Cardiac fibroblast (primary cell): ENCODE data around the gene CPN2.

Experiments used
- DNase-seq, 2 donors: peaks; one replicate each; pipeline versions ENCODE4 v3.0.0 to v3.0.0-alpha.2; 2010; ENCODE audit warnings: low read depth in 2 of 2
- H3K4me3 ChIP-seq, 2 donors: replicated peaks in 1 of 2; 1 replicate in 1 of 2; 2 replicates in 1 of 2; pipeline ENCODE4 v1.5.1; 2011; ENCODE audit warnings: low read depth in 2 of 2, low read length in 2 of 2, mild to moderate bottlenecking in 2 of 2, moderate library complexity in 1 of 2
- CTCF ChIP-seq: IDR thresholded peaks from one replicate; pipeline ENCODE4 v1.5.1; 2011; ENCODE audit warnings: low read depth, mild to moderate bottlenecking, low read length, inconsistent platforms

Gene CPN2

GRCh38 chr3:194395778-194396538 lies 44.8 kb upstream of the CPN2 start:
- no peak for DNase-seq
- no peak overlapping the region for H3K4me3 ChIP-seq

GRCh38 chr3:194395212-194395611 lies 44.1 kb upstream of the CPN2 start:
- no peak for DNase-seq
- H3K4me3 ChIP-seq: no peak overlapping the region
- no peak for TF ChIP-seq CTCF

More at GRCh38 chr3:194395778-194396538, 44.8 kb upstream of the CPN2 start:
- no peak for TF ChIP-seq CTCF

- no peak for TF ChIP-seq CTCF
- DNase-seq: no peak
- H3K4me3 ChIP-seq: no peak overlapping the region
Observed at GRCh38 chr3:194392576-194392975, 41.4 kb upstream of the CPN2 start.

GRCh38 chr3:194390835-194391234 lies 39.7 kb upstream of the CPN2 start:
- no peak overlapping the region for H3K4me3 ChIP-seq
- no peak for DNase-seq
- TF ChIP-seq CTCF: no peak

- no peak for TF ChIP-seq CTCF
- no peak for DNase-seq
Observed at GRCh38 chr3:194389269-194389668, 38.1 kb upstream of the CPN2 start.

GRCh38 chr3:194387926-194388418 lies 36.8 kb upstream of the CPN2 start:
- no peak for TF ChIP-seq CTCF
- no peak overlapping the region for H3K4me3 ChIP-seq
- DNase-seq: no peak

More at GRCh38 chr3:194389269-194389668, 38.1 kb upstream of the CPN2 start:
- H3K4me3 ChIP-seq: no peak overlapping the region

GRCh38 chr3:194387276-194387675 lies 36.1 kb upstream of the CPN2 start:
- no peak for TF ChIP-seq CTCF
- no peak overlapping the region for H3K4me3 ChIP-seq
- no peak for DNase-seq
